GM12865 (cell line): ENCODE measurements around the gene WASF3.

Experiments
- DNase-seq: peaks from one replicate; pipeline ENCODE4 v3.0.0; 2010; ENCODE audit warnings: low read depth
- H3K4me3 ChIP-seq: 2 replicates; pipeline ENCODE4 v1.5.1; 2011; ENCODE audit warnings: mild to moderate bottlenecking, low read depth, low read length, control low read depth
- TF ChIP-seq, protein P1 (sequence below): IDR thresholded peaks from 2 replicates; pipeline ENCODE4 v1.5.1; 2011; ENCODE audit warnings: low read length, control low read depth, low read depth, inconsistent platforms; ENCODE audit not compliant: insufficient read depth; ENCODE audit errors: missing control alignments

The WASF3 gene

GRCh38 chr13:26584713-26585112, 27.2 kb downstream of the WASF3 start:
- TF ChIP-seq, protein P1, sequence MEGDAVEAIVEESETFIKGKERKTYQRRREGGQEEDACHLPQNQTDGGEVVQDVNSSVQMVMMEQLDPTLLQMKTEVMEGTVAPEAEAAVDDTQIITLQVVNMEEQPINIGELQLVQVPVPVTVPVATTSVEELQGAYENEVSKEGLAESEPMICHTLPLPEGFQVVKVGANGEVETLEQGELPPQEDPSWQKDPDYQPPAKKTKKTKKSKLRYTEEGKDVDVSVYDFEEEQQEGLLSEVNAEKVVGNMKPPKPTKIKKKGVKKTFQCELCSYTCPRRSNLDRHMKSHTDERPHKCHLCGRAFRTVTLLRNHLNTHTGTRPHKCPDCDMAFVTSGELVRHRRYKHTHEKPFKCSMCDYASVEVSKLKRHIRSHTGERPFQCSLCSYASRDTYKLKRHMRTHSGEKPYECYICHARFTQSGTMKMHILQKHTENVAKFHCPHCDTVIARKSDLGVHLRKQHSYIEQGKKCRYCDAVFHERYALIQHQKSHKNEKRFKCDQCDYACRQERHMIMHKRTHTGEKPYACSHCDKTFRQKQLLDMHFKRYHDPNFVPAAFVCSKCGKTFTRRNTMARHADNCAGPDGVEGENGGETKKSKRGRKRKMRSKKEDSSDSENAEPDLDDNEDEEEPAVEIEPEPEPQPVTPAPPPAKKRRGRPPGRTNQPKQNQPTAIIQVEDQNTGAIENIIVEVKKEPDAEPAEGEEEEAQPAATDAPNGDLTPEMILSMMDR = no peak
- H3K4me3 ChIP-seq = no peak overlapping the region
- no peak for DNase-seq

DNA sequence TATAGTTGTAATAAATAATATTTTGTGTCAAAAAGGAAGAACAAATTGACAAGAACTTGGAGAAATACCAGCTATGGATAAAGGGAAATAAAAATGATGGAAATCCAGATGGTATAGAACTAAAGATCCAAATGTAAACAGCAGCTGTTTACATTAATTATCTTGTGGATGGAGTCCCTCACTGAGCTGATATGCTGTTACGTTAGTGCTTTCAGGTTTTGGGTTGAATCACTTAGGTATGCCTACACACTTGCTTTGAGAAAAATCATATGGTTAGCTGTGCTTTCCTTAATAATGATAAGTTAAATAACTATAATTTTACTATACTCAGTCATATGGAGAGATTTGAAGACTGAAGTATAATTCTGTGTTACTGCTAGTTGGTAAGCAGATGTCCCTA, 27.7 kb downstream of the WASF3 start:
- TF ChIP-seq, protein P1 = no peak
- DNase-seq = no peak
- no peak overlapping the region for H3K4me3 ChIP-seq

- TF ChIP-seq, protein P1 = no peak
- H3K4me3 ChIP-seq = no peak overlapping the region
- no peak for DNase-seq
Measured at GRCh38 chr13:26587251-26587650, 29.8 kb downstream of the WASF3 start.

DNA sequence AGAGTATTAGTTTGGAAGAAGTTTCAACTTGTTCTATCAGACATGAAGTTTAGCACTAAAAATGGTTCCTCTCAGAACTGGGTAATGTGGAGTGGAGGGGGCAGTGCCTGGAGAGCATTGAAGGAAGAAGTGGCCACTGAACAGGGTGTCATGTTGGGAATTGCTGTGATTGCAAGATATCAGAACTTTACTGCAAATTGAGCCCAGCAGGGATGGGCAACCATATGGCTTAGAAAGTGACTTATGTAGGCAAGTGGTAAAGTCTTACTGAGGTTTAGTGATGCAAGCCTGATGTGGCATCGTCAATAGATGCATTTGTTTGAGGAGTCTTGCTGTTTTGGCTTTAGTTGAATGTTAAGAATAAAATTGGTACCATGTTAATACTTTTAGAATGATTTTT, 31.7 kb downstream of the WASF3 start:
- TF ChIP-seq, protein P1 = no peak

GRCh38 chr13:26589754-26590153, 32.3 kb downstream of the WASF3 start:
- H3K4me3 ChIP-seq = no peak overlapping the region
- no peak for DNase-seq
- TF ChIP-seq, protein P1 = no peak

More for the DNA sequence above, 31.7 kb downstream of the WASF3 start:
- no peak overlapping the region for H3K4me3 ChIP-seq
- no peak for DNase-seq

DNA sequence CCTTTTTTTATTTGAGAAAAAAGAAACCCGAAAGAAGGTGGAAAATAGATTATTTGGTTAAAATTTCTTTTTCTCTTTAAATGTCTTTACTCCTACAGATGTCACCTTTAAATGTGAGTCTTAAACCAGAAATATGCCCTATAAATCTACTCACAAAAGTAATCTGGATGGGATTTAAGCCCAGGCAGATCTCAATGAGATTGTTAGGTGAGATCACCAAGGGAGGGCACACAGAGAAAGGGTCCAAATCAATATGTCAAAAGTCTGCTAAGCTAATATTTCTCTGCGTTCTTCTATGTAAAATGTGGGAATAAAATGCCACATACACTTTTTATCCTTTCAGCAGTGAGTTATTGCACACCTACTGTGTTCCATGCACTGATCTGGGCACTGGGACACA, 32.9 kb downstream of the WASF3 start:
- H3K4me3 ChIP-seq = no peak overlapping the region
- TF ChIP-seq, protein P1 = no peak
- DNase-seq = no peak

GRCh38 chr13:26590951-26591350, 33.5 kb downstream of the WASF3 start:
- TF ChIP-seq, protein P1 = no peak
- no peak overlapping the region for H3K4me3 ChIP-seq
- no peak for DNase-seq
